Lung (tissue), 12 donors: ENCODE data around the gene SLC4A11. TPM values are rescaled to one million over a fixed set of nuclear protein-coding genes. Genes with fewer than 3 reads are reported as not detected.
A peak's percentile ranks its signal among the peaks of the same experiment; 100 is the strongest.
"Not testable (repeated sequence)": the region's sequence is repeated elsewhere in the genome, so short reads cannot be mapped to it uniquely, and the experiment has no call there.

ENCODE experiments used
- ATAC-seq: fragments of 200-7000 bp; cut with Tn5 transposase; one replicate; pipeline ENCODE4 v1.9.1; 2020; ENCODE audit warnings: moderate number of reproducible peaks; ENCODE audit not compliant: insufficient read depth, low FRiP score
- DNase-seq, 3 donors: peaks; one replicate each; pipeline ENCODE4 v3.0.0-alpha.2; 2013 to 2017
- H3K27ac ChIP-seq, 2 donors: one replicate each; pipeline ENCODE4 v1.5.1; 2013; ENCODE audit warnings: mild to moderate bottlenecking in 2 of 2, moderate library complexity in 2 of 2, control low read depth in 1 of 2, inconsistent platforms in 1 of 2, low read depth in 1 of 2, low read length in 1 of 2
- H3K27me3 ChIP-seq, 3 donors: one replicate each; pipeline ENCODE4 v1.5.1; 2013; ENCODE audit warnings: low read length in 2 of 3; ENCODE audit not compliant: control insufficient read depth in 3 of 3, insufficient read depth in 3 of 3
- H3K36me3 ChIP-seq, 4 donors: one replicate each; pipeline ENCODE4 v1.5.1; 2013; ENCODE audit warnings: low read length in 4 of 4, mild to moderate bottlenecking in 1 of 4, moderate library complexity in 1 of 4; ENCODE audit not compliant: control insufficient read depth in 4 of 4, insufficient read depth in 4 of 4
- H3K4me1 ChIP-seq, 5 donors: one replicate each; pipeline ENCODE4 v1.5.1; 2013; ENCODE audit warnings: low read length in 5 of 5, mild to moderate bottlenecking in 2 of 5, moderate library complexity in 1 of 5; ENCODE audit not compliant: control insufficient read depth in 5 of 5, insufficient read depth in 5 of 5
- H3K4me3 ChIP-seq: one replicate; pipeline ENCODE4 v1.5.1; 2013; ENCODE audit warnings: mild to moderate bottlenecking, control low read depth, moderate library complexity
- H3K9ac ChIP-seq, 2 donors: one replicate each; pipeline ENCODE4 v1.5.1; 2013; ENCODE audit warnings: low read length in 2 of 2, control low read depth in 1 of 2; ENCODE audit not compliant: insufficient read depth in 1 of 2
- H3K9me3 ChIP-seq, 4 donors: one replicate each; pipeline ENCODE4 v1.5.1; 2013; ENCODE audit warnings: low read length in 3 of 4, mild to moderate bottlenecking in 1 of 4, moderate library complexity in 1 of 4; ENCODE audit not compliant: control insufficient read depth in 4 of 4, insufficient read depth in 3 of 4
- CTCF ChIP-seq: IDR thresholded peaks from 2 replicates; pipeline ENCODE4 v1.5.1; 2012; ENCODE audit warnings: mild to moderate bottlenecking; ENCODE audit errors: control extremely low read depth, extremely low read depth
- WGBS, 2 donors: extraction: QIAGEN DNeasy Blood & Tissue Kit; methylation state at CpG; one replicate each; pipeline ENCODE4 v1.1.7; 2013; 5-methylcytosine and 5-hydroxymethylcytosine counted together
- polyA plus RNA-seq, 2 donors: library from polyadenylated mRNA; stranded (reverse); fragments of 200-250 nt; gene quantifications; one replicate each; pipeline ENCODE4 v1.2.1, GENCODE V29; 2013
- total RNA-seq, 2 donors: library from RNA; depleted of rRNA in 1 of 2; stranded (reverse); fragments of >200 nt in 1 of 2; gene quantifications; one replicate each; pipeline ENCODE4 v1.2.1, GENCODE V29; 2014 to 2021
- donor health status: control.
- donor health status: control.
- donor health status: Bipolar disorder and iron deficiency.
- donor health status: healthy.
- donor health status: DM: yes; HTN: yes; CAD: no.

The SLC4A11 gene
- total and polyA plus RNA-seq, 4 donors: 0.40 to 8.8 (median 4.7) TPM

GRCh38 chr20:3218307-3218988, 20.5 kb downstream of the SLC4A11 start:
- no peak overlapping the region for H3K4me3 ChIP-seq

GRCh38 chr20:3215359-3215917, 23.6 kb downstream of the SLC4A11 start:
- H3K9ac ChIP-seq, H3K27ac ChIP-seq, H3K9me3 ChIP-seq, DNase-seq, ATAC-seq, H3K4me3 ChIP-seq, H3K27me3 ChIP-seq, H3K4me1 ChIP-seq: not testable (repeated sequence)
- H3K36me3 ChIP-seq: peaks cover 0 to 22% (median 12%) of the 10 kb centered on the region in 4 donors
- 89 to 94% methylated on average over 7 of the region's 7 CpGs for WGBS, 2 donors

More at GRCh38 chr20:3218307-3218988, 20.5 kb downstream of the SLC4A11 start:
- peak; percentile 61 for TF ChIP-seq CTCF
- Histone ChIP-seq H3K4me1 (peaks cover 0 to 6% (median 0%) of the 10 kb centered on the region in 5 donors), H3K27ac (no peak overlapping the region), H3K27me3 (no peaks in the 10 kb centered on the region), H3K9ac (no peak overlapping the region), H3K9me3 (no peaks in the 10 kb centered on the region), H3K36me3 (peaks cover 4 to 42% (median 13%) of the 10 kb centered on the region in 4 donors)
- 20 to 28% methylated on average over 30 of the region's 30 CpGs for WGBS, 2 donors
- peak; percentile 81 for ATAC-seq
- peak; percentile 19 to 53 (median 21) for DNase-seq

- DNase-seq: no peak
- Histone ChIP-seq H3K4me3 (no peak overlapping the region), H3K27ac (no peak overlapping the region), H3K9ac (no peak overlapping the region), H3K27me3 (no peaks in the 10 kb centered on the region), H3K36me3 (peaks cover 0 to 20% (median 9%) of the 10 kb centered on the region in 4 donors), H3K9me3 (no peaks in the 10 kb centered on the region), H3K4me1 (peaks cover 0 to 16% (median 7%) of the 10 kb centered on the region in 5 donors)
- 95 to 96% methylated on average over 7 of the region's 7 CpGs for WGBS, 2 donors
- no peak for ATAC-seq
- no peak for TF ChIP-seq CTCF
Measured at GRCh38 chr20:3213226-3213625, 25.8 kb downstream of the SLC4A11 start.

- no peaks in the 10 kb centered on the region for H3K9me3 ChIP-seq
- H3K27me3 ChIP-seq: no peaks in the 10 kb centered on the region
- no peak for TF ChIP-seq CTCF
- no peak overlapping the region for H3K4me3 ChIP-seq
- H3K36me3 ChIP-seq: peaks cover 0 to 19% (median 5%) of the 10 kb centered on the region in 4 donors
- peak overlapping the region; percentile 65 to 82 for H3K9ac ChIP-seq
- peaks cover 0 to 18% (median 7%) of the 10 kb centered on the region in 5 donors for H3K4me1 ChIP-seq
- WGBS, 2 donors: 76 to 87% methylated on average over 2 of the region's 2 CpGs
- H3K27ac ChIP-seq: no peak overlapping the region
- ATAC-seq (no peak), DNase-seq (no peak)
Measured at GRCh38 chr20:3210346-3210745, 28.6 kb downstream of the SLC4A11 start.
